ENCODE measurements around the gene AOPEP. TPM values are rescaled to one million over a fixed set of nuclear protein-coding genes. Genes with fewer than 3 reads are reported as not detected.

AOPEP gene
- total and polyA plus RNA-seq, 2 of the 13 experiments (the other 11 are each of a cell fraction or from before 2014, with no cell fraction given) = 22.2 to 41.6 TPM

GRCh38 chr9:94990897-94991561, 264.5 kb downstream of the AOPEP start (continued):
- TF ChIP-seq HNF1A (IDR thresholded peaks at IDR 0.05; ENCODE audit: low read depth) (peak; percentile 65; the same call in 1 of the 2 replicates), HNF1A (CRISPR knock-in tag; IDR thresholded peaks at IDR 0.05; ENCODE audit: borderline replicate concordance) (peak; percentile 47; the same call in 1 of the 2 replicates), MTERF4 (CRISPR knock-in tag; IDR thresholded peaks at IDR 0.05) (no peak), NFAT5 (CRISPR knock-in tag; IDR thresholded peaks at IDR 0.05) (no peak), ZNF687 (CRISPR knock-in tag; IDR thresholded peaks at IDR 0.05) (peak; percentile 67), FOSL2 (CRISPR knock-in tag; IDR thresholded peaks at IDR 0.05) (no peak), ARID3A (IDR thresholded peaks at IDR 0.05; ENCODE audit: low read depth, low read length) (no peak), ZBTB7B (CRISPR knock-in tag; IDR thresholded peaks at IDR 0.05) (no peak), FOXJ3 (CRISPR knock-in tag; IDR thresholded peaks at IDR 0.05; ENCODE audit: borderline replicate concordance) (no peak), SATB2 (CRISPR knock-in tag; IDR thresholded peaks at IDR 0.05) (no peak), HOXA3 (CRISPR knock-in tag; IDR thresholded peaks at IDR 0.05) (0 out of 2 replicates have a peak, but pooled peaks have one; percentile 23), KDM4B (CRISPR knock-in tag; IDR thresholded peaks at IDR 0.05) (no peak)
